ENCODE results near the gene RPS6KC1. TPM values are rescaled to one million over a fixed set of nuclear protein-coding genes. Genes with fewer than 3 reads are reported as not detected.

The RPS6KC1 gene
- total and polyA plus RNA-seq, 2 donors (not counting 1 experiment from before 2014, with no cell fraction given) = 2.4 to 19.0 TPM

GRCh38 chr1:213166852-213167251 lies 115.8 kb downstream of the RPS6KC1 start:
- Mint-ChIP-seq H3K4me3 (no peak overlapping the region), H3K27ac (no peak overlapping the region), H3K27me3 (no peaks in the 10 kb centered on the region), H3K4me1 (no peaks in the 10 kb centered on the region), H3K9me3 (ENCODE audit: insufficient read depth) (no peaks in the 10 kb centered on the region)
- Histone ChIP-seq H3K27me3 (replicated peaks in 1 of 4; ENCODE audit: control extremely low read depth in 1 of 4, control insufficient read depth in 3 of 4, insufficient read depth in 4 of 4, low read length in 3 of 4) (no peaks in the 10 kb centered on the region), H3K79me2 (ENCODE audit: control insufficient read depth, insufficient read depth, low read length) (no peaks in the 10 kb centered on the region), H3K36me3 (replicated peaks in 1 of 2; ENCODE audit: control extremely low read depth in 1 of 2, control insufficient read depth in 1 of 2, extremely low read depth in 1 of 2, insufficient read depth in 2 of 2, low read length in 1 of 2) (peaks cover 0 to 2% of the 10 kb centered on the region in 2 experiments), H3K9me3 (ENCODE audit: control extremely low read depth in 1 of 3, control insufficient read depth in 2 of 3, insufficient read depth in 1 of 3, low read length in 2 of 3) (no peaks in the 10 kb centered on the region), H3K4me2 (replicated peaks; ENCODE audit: low read depth, low read length, poor library complexity, severe bottlenecking) (no peak overlapping the region), H4K20me1 (ENCODE audit: control insufficient read depth, insufficient read depth, low read length, poor library complexity, severe bottlenecking) (no peaks in the 10 kb centered on the region), H2AFZ (ENCODE audit: insufficient read depth, low read depth, low read length, poor library complexity, severe bottlenecking) (no peak overlapping the region), H3K27ac (ENCODE audit: low read length in 2 of 2) (no peak overlapping the region), H3K4me3 (ENCODE audit: control extremely low read depth in 1 of 5, extremely low read depth in 1 of 5, insufficient read depth in 1 of 5, low read depth in 2 of 5, low read length in 4 of 5) (no peak overlapping the region), H3K4me1 (ENCODE audit: control insufficient read depth in 2 of 2, insufficient read depth in 2 of 2, low read length in 2 of 2) (no peaks in the 10 kb centered on the region), H3K9ac (ENCODE audit: low read length) (no peak overlapping the region)
- DNase-seq (no peak), ATAC-seq (ENCODE audit: low read depth) (no peak)
- CTCF ChIA-PET = no interaction called here
- intact Hi-C loops (cut with micrococcal nuclease) = no loop called here
- no peak for TF ChIP-seq EZH2 (IDR thresholded peaks at IDR 0.05; ENCODE audit: borderline replicate concordance, insufficient read depth, low read depth, low read length, poor library complexity, severe bottlenecking)
- no peak for TF ChIP-seq CTCF (IDR thresholded peaks at IDR 0.05)
- 100% methylated on average over 2 of the region's 3 CpGs for WGBS (ENCODE audit: insufficient coverage)
- POLR2A ChIA-PET = no interaction called here

- Histone ChIP-seq H3K4me3 (ENCODE audit: control extremely low read depth in 1 of 5, extremely low read depth in 1 of 5, insufficient read depth in 1 of 5, low read depth in 2 of 5, low read length in 4 of 5) (no peak overlapping the region), H4K20me1 (ENCODE audit: control insufficient read depth, insufficient read depth, low read length, poor library complexity, severe bottlenecking) (no peaks in the 10 kb centered on the region), H3K4me2 (replicated peaks; ENCODE audit: low read depth, low read length, poor library complexity, severe bottlenecking) (no peak overlapping the region), H3K79me2 (ENCODE audit: control insufficient read depth, insufficient read depth, low read length) (no peaks in the 10 kb centered on the region), H3K9me3 (ENCODE audit: control extremely low read depth in 1 of 3, control insufficient read depth in 2 of 3, insufficient read depth in 1 of 3, low read length in 2 of 3) (no peaks in the 10 kb centered on the region), H3K4me1 (ENCODE audit: control insufficient read depth in 2 of 2, insufficient read depth in 2 of 2, low read length in 2 of 2) (no peaks in the 10 kb centered on the region), H3K36me3 (replicated peaks in 1 of 2; ENCODE audit: control extremely low read depth in 1 of 2, control insufficient read depth in 1 of 2, extremely low read depth in 1 of 2, insufficient read depth in 2 of 2, low read length in 1 of 2) (peaks cover 4 to 6% of the 10 kb centered on the region in 2 experiments), H3K27ac (ENCODE audit: low read length in 2 of 2) (no peak overlapping the region), H3K27me3 (replicated peaks in 1 of 4; ENCODE audit: control extremely low read depth in 1 of 4, control insufficient read depth in 3 of 4, insufficient read depth in 4 of 4, low read length in 3 of 4) (no peaks in the 10 kb centered on the region), H2AFZ (ENCODE audit: insufficient read depth, low read depth, low read length, poor library complexity, severe bottlenecking) (no peak overlapping the region), H3K9ac (ENCODE audit: low read length) (no peak overlapping the region)
- Mint-ChIP-seq H3K27ac (no peak overlapping the region), H3K9me3 (ENCODE audit: insufficient read depth) (no peaks in the 10 kb centered on the region), H3K4me1 (no peaks in the 10 kb centered on the region), H3K27me3 (no peaks in the 10 kb centered on the region), H3K4me3 (no peak overlapping the region)
- POLR2A ChIA-PET = no interaction called here
- TF ChIP-seq CTCF (IDR thresholded peaks at IDR 0.05) (no peak), EZH2 (IDR thresholded peaks at IDR 0.05; ENCODE audit: borderline replicate concordance, insufficient read depth, low read depth, low read length, poor library complexity, severe bottlenecking) (no peak)
- CTCF ChIA-PET = no interaction called here
- no peak for ATAC-seq (ENCODE audit: low read depth)
- DNase-seq = no peak
- intact Hi-C loops (cut with micrococcal nuclease) = no loop called here
- WGBS (ENCODE audit: insufficient coverage) = 100% methylated on average over 4 of the region's 5 CpGs
Observed at GRCh38 chr1:213171711-213172110, 120.7 kb downstream of the RPS6KC1 start.
